ENCODE results near the gene ST7.

GRCh38 chr7:117231047-117231359 lies 277.7 kb downstream of the ST7 start:
- TF ChIP-seq, protein P1, sequence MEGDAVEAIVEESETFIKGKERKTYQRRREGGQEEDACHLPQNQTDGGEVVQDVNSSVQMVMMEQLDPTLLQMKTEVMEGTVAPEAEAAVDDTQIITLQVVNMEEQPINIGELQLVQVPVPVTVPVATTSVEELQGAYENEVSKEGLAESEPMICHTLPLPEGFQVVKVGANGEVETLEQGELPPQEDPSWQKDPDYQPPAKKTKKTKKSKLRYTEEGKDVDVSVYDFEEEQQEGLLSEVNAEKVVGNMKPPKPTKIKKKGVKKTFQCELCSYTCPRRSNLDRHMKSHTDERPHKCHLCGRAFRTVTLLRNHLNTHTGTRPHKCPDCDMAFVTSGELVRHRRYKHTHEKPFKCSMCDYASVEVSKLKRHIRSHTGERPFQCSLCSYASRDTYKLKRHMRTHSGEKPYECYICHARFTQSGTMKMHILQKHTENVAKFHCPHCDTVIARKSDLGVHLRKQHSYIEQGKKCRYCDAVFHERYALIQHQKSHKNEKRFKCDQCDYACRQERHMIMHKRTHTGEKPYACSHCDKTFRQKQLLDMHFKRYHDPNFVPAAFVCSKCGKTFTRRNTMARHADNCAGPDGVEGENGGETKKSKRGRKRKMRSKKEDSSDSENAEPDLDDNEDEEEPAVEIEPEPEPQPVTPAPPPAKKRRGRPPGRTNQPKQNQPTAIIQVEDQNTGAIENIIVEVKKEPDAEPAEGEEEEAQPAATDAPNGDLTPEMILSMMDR (IDR thresholded peaks at IDR 0.05), result no peak
- no peak for TF ChIP-seq POLR2A (IDR thresholded peaks at IDR 0.05)
